HepG2 (cell line): Measurements from ENCODE around the gene ZBTB22. TPM values are rescaled to one million over a fixed set of nuclear protein-coding genes. Genes with fewer than 3 reads are reported as not detected.
A peak's percentile ranks its signal among the peaks of the same experiment; 100 is the strongest.

Experiments
- FOXM1 ChIP-seq: sonication (generic); formaldehyde crosslinking; IDR thresholded peaks from 2 replicates; pipeline ENCODE4 v1.5.0; 2020; ENCODE audit warnings: missing genetic modification reagents
- FOXO1 ChIP-seq: sonication (generic); formaldehyde crosslinking; IDR thresholded peaks from 2 replicates; pipeline ENCODE4 v1.4.0; 2020; ENCODE audit warnings: missing genetic modification reagents
- NFATC3 ChIP-seq: sonication (generic); formaldehyde crosslinking; IDR thresholded peaks from 2 replicates; pipeline ENCODE4 v1.5.1; 2020; ENCODE audit warnings: mild to moderate bottlenecking, missing genetic modification reagents
- NFE2L2 ChIP-seq: fragments of 150-350 bp; IDR thresholded peaks from 2 replicates; pipeline ENCODE4 v1.6.1; 2014; ENCODE audit warnings: low read length
- SP4 ChIP-seq: sonication (generic); formaldehyde crosslinking; IDR thresholded peaks from 2 replicates; pipeline ENCODE4 v1.8.1; 2023; ENCODE audit warnings: mild to moderate bottlenecking, missing genetic modification reagents
- TGIF2 ChIP-seq: IDR thresholded peaks from 2 replicates; pipeline ENCODE4 v1.6.1; 2016; ENCODE audit warnings: control low read depth, missing compliant biosample characterization
- WIZ ChIP-seq: sonication (generic); formaldehyde crosslinking; IDR thresholded peaks from 2 replicates; pipeline ENCODE4 v1.5.1; 2020; ENCODE audit warnings: mild to moderate bottlenecking, missing genetic modification reagents
- YEATS2 ChIP-seq: sonication (generic); formaldehyde crosslinking; IDR thresholded peaks from 2 replicates; pipeline ENCODE4 v1.4.0; 2020; ENCODE audit warnings: missing genetic modification reagents, borderline replicate concordance
- ZNF17 ChIP-seq: sonication (generic); formaldehyde crosslinking; IDR thresholded peaks from 2 replicates; pipeline ENCODE4 v1.5.0; 2020; ENCODE audit warnings: mild to moderate bottlenecking, missing genetic modification reagents
- ZNF589 ChIP-seq: sonication (generic); formaldehyde crosslinking; conservative IDR thresholded peaks from 2 replicates; pipeline ENCODE4 v1.8.0; 2022; ENCODE audit warnings: mild to moderate bottlenecking, moderate library complexity, missing genetic modification reagents
- ZNF790 ChIP-seq: sonication (generic); formaldehyde crosslinking; IDR thresholded peaks from 2 replicates; pipeline ENCODE4 v1.8.0; 2022; ENCODE audit warnings: missing genetic modification reagents, mild to moderate bottlenecking, borderline replicate concordance
- ZSCAN29 ChIP-seq: sonication (generic); formaldehyde crosslinking; conservative IDR thresholded peaks from 2 replicates; pipeline ENCODE4 v1.4.0; 2020; ENCODE audit warnings: mild to moderate bottlenecking, missing genetic modification reagents
- polyA plus RNA-seq, 8 experiments: library from polyadenylated mRNA; depleted of rRNA in 3 of 8; stranded (reverse) in 7 of 8; unstranded in 1 of 8; fragments of >200 nt; fragmentation: Illumina TruSeq in 4 of 8; extraction: Trizol in 4 of 8; gene quantifications; 2 replicates each; pipeline versions ENCODE4 v1.2.1 to v1.2.3, GENCODE V29; 2011 to 2016; ENCODE audit warnings: low read depth in 4 of 8, missing spikeins in 1 of 8, mixed read lengths in 1 of 8; ENCODE audit not compliant: insufficient read depth in 1 of 8
- total RNA-seq, 5 experiments: library from RNA; depleted of rRNA; stranded (reverse); fragments of >200 nt; fragmentation: Illumina TruSeq; extraction: Trizol; gene quantifications; 2 replicates each; pipeline ENCODE4 v1.2.3, GENCODE V29; 2016; ENCODE audit warnings: low read depth in 1 of 5
- TF ChIP-seq, protein P1 (sequence below): sonication (generic); formaldehyde crosslinking; IDR thresholded peaks from 2 replicates; pipeline ENCODE4 v1.4.0; 2020; ENCODE audit warnings: missing genetic modification reagents, borderline replicate concordance
- TF ChIP-seq, protein P2 (sequence below), 2 experiments: fragments of 450-650 bp in 1 of 2; sonication (generic) in 1 of 2; formaldehyde crosslinking in 1 of 2; IDR thresholded peaks; 2 replicates each; pipeline versions ENCODE4 v1.6.1 to v1.8.0; 2016 to 2022; ENCODE audit warnings: antibody characterized with exemption in 1 of 2, mild to moderate bottlenecking in 1 of 2, missing genetic modification reagents in 1 of 2
- TF ChIP-seq, protein P3 (sequence below): IDR thresholded peaks from 2 replicates; pipeline ENCODE4 v1.6.1; 2018; ENCODE audit warnings: missing genetic modification reagents, mild to moderate bottlenecking, missing compliant biosample characterization

ZBTB22 gene
- total and polyA plus RNA-seq, 2 of the 13 experiments (the other 11 are each of a cell fraction or from before 2014, with no cell fraction given) = 8.0 to 10.6 TPM

DNA sequence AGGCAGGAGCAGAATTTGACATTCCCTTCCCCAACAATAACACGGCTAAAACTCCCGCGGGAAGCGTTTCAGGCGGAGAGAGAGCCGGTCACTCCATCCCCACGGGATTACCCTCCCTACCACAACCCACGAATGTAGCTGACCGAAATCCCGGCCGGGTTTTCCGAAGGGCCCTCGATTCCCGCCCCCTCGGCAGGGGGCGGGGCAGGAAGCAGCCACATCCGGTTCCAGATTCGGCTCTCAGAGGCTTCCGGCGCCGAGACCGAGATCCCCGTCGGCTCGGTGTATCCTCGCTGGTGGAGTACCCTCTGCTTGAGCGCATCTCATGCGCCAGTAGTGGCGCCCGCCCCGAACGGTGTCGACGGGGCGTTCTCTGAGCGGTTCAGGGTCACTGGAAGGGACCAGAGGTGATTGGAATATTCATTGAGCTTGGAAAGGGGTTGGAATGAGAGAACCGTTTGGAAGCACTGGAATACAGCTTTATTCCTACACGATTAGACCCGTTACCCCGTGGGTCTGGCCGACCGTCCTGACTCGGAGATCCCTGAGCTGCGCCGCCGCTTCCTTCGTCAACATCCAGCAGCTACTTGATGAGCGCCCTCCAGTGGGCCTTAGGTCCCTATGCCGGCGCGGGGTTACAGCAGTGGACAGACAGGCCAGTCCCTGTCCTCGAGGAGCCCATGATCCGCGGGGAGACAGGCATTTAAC, 18.2 kb downstream of the ZBTB22 start (continued):
- TF ChIP-seq NFE2L2 = no peak
- no peak for TF ChIP-seq WIZ (CRISPR knock-in tag)
- TF ChIP-seq, protein P1, sequence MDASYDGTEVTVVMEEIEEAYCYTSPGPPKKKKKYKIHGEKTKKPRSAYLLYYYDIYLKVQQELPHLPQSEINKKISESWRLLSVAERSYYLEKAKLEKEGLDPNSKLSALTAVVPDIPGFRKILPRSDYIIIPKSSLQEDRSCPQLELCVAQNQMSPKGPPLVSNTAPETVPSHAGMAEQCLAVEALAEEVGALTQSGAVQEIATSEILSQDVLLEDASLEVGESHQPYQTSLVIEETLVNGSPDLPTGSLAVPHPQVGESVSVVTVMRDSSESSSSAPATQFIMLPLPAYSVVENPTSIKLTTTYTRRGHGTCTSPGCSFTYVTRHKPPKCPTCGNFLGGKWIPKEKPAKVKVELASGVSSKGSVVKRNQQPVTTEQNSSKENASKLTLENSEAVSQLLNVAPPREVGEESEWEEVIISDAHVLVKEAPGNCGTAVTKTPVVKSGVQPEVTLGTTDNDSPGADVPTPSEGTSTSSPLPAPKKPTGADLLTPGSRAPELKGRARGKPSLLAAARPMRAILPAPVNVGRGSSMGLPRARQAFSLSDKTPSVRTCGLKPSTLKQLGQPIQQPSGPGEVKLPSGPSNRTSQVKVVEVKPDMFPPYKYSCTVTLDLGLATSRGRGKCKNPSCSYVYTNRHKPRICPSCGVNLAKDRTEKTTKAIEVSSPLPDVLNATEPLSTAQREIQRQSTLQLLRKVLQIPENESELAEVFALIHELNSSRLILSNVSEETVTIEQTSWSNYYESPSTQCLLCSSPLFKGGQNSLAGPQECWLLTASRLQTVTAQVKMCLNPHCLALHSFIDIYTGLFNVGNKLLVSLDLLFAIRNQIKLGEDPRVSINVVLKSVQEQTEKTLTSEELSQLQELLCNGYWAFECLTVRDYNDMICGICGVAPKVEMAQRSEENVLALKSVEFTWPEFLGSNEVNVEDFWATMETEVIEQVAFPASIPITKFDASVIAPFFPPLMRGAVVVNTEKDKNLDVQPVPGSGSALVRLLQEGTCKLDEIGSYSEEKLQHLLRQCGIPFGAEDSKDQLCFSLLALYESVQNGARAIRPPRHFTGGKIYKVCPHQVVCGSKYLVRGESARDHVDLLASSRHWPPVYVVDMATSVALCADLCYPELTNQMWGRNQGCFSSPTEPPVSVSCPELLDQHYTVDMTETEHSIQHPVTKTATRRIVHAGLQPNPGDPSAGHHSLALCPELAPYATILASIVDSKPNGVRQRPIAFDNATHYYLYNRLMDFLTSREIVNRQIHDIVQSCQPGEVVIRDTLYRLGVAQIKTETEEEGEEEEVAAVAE (CRISPR knock-in tag) = peak; percentile 80; the same call in 1 of the 2 replicates
- TF ChIP-seq FOXM1 (CRISPR knock-in tag) = no peak
- TF ChIP-seq ZNF790 = no peak; the same call in 1 of the 2 replicates
- TF ChIP-seq NFATC3 (CRISPR knock-in tag) = no peak; the same call in 1 of the 2 replicates
- TF ChIP-seq SP4 (CRISPR knock-in tag) = peak; percentile 86; the same call in 1 of the 2 replicates
- TF ChIP-seq, protein P2, sequence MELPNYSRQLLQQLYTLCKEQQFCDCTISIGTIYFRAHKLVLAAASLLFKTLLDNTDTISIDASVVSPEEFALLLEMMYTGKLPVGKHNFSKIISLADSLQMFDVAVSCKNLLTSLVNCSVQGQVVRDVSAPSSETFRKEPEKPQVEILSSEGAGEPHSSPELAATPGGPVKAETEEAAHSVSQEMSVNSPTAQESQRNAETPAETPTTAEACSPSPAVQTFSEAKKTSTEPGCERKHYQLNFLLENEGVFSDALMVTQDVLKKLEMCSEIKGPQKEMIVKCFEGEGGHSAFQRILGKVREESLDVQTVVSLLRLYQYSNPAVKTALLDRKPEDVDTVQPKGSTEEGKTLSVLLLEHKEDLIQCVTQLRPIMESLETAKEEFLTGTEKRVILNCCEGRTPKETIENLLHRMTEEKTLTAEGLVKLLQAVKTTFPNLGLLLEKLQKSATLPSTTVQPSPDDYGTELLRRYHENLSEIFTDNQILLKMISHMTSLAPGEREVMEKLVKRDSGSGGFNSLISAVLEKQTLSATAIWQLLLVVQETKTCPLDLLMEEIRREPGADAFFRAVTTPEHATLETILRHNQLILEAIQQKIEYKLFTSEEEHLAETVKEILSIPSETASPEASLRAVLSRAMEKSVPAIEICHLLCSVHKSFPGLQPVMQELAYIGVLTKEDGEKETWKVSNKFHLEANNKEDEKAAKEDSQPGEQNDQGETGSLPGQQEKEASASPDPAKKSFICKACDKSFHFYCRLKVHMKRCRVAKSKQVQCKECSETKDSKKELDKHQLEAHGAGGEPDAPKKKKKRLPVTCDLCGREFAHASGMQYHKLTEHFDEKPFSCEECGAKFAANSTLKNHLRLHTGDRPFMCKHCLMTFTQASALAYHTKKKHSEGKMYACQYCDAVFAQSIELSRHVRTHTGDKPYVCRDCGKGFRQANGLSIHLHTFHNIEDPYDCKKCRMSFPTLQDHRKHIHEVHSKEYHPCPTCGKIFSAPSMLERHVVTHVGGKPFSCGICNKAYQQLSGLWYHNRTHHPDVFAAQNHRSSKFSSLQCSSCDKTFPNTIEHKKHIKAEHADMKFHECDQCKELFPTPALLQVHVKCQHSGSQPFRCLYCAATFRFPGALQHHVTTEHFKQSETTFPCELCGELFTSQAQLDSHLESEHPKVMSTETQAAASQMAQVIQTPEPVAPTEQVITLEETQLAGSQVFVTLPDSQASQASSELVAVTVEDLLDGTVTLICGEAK (IDR thresholded peaks at IDR 0.05) = peak; percentile 35
- TF ChIP-seq, protein P2 (CRISPR knock-in tag; IDR thresholded peaks at IDR 0.05) = no peak; the same call in 1 of the 2 replicates
- peak; percentile 73 for TF ChIP-seq FOXO1 (CRISPR knock-in tag)
- peak; percentile 86 for TF ChIP-seq ZSCAN29 (CRISPR knock-in tag)
- TF ChIP-seq TGIF2 (CRISPR knock-in tag) = peak; percentile 85
- TF ChIP-seq, protein P3, sequence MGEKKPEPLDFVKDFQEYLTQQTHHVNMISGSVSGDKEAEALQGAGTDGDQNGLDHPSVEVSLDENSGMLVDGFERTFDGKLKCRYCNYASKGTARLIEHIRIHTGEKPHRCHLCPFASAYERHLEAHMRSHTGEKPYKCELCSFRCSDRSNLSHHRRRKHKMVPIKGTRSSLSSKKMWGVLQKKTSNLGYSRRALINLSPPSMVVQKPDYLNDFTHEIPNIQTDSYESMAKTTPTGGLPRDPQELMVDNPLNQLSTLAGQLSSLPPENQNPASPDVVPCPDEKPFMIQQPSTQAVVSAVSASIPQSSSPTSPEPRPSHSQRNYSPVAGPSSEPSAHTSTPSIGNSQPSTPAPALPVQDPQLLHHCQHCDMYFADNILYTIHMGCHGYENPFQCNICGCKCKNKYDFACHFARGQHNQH (CRISPR knock-in tag) = peak; percentile 94
- TF ChIP-seq ZNF17 (CRISPR knock-in tag) = no peak
- TF ChIP-seq YEATS2 (CRISPR knock-in tag) = peak; percentile 82
- TF ChIP-seq ZNF589 = peak; percentile 91
